ENCODE measurements around the gene ITGA8. TPM values are rescaled to one million over a fixed set of nuclear protein-coding genes. Genes with fewer than 3 reads are reported as not detected.
A peak's percentile ranks its signal among the peaks of the same experiment; 100 is the strongest.

Gene ITGA8
- total RNA-seq (2021; ENCODE audit: unreplicated experiment) = 0.02 TPM
- polyA plus RNA-seq (2012) = not detected in 2 replicates
- Bru-seq, nascent RNA = percentile 2 among the genes with signal in this experiment
- BruChase-seq, experiment 1, labeled RNA remaining after a 6-hour chase = percentile 7 among the genes with signal in this experiment
- BruChase-seq, experiment 2, labeled RNA remaining after a 2-hour chase = percentile 4 among the genes with signal in this experiment
- long read RNA-seq = 0 reads

- H3K27me3 ChIP-seq (ENCODE audit: insufficient read depth, low read length) = peaks cover 32% of the 10 kb centered on the region
- DNase-seq (ENCODE audit: low read depth, low spot score) = no peak
- no peaks in the 10 kb centered on the region for H3K9me2 ChIP-seq (ENCODE audit: insufficient read depth)
- POLR2A ChIA-PET = no interaction called here
- CTCF ChIA-PET = interaction anchor here (1.0 kb wide), 1 partner anchor 281 kb away, joined by 3 read pairs; no protein-coding TSS in a partner anchor
- no peak within 1 kb of the TSS for H3K27ac ChIP-seq (ENCODE audit: low read depth, low read length)
- H3K36me3 ChIP-seq (ENCODE audit: control insufficient read depth in 1 of 2, insufficient read depth in 2 of 2, low read length in 2 of 2) = no peaks in the 10 kb centered on the region
- TF ChIP-seq CBX3 (IDR thresholded peaks at IDR 0.05; ENCODE audit: low read depth) = no peak
- no peak for TF ChIP-seq POLR2AphosphoS5 (IDR thresholded peaks at IDR 0.05; ENCODE audit: low read depth, low read length)
- TF ChIP-seq EZH2 (IDR thresholded peaks at IDR 0.05) = no peak
- no peak for TF ChIP-seq REST (IDR thresholded peaks at IDR 0.05; ENCODE audit: low read depth)
- TF ChIP-seq, protein P1, sequence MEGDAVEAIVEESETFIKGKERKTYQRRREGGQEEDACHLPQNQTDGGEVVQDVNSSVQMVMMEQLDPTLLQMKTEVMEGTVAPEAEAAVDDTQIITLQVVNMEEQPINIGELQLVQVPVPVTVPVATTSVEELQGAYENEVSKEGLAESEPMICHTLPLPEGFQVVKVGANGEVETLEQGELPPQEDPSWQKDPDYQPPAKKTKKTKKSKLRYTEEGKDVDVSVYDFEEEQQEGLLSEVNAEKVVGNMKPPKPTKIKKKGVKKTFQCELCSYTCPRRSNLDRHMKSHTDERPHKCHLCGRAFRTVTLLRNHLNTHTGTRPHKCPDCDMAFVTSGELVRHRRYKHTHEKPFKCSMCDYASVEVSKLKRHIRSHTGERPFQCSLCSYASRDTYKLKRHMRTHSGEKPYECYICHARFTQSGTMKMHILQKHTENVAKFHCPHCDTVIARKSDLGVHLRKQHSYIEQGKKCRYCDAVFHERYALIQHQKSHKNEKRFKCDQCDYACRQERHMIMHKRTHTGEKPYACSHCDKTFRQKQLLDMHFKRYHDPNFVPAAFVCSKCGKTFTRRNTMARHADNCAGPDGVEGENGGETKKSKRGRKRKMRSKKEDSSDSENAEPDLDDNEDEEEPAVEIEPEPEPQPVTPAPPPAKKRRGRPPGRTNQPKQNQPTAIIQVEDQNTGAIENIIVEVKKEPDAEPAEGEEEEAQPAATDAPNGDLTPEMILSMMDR (IDR thresholded peaks at IDR 0.05 in 2 of 3, conservative IDR thresholded peaks at IDR 0.05 in 1 of 3; ENCODE audit: borderline replicate concordance in 1 of 3, insufficient read depth in 1 of 3, low read depth in 2 of 3, low read length in 2 of 3) = 0 out of 6 replicates have a peak, but pooled peaks of 2 of the 3 experiments have one; percentile 12 to 13
- no peak for TF ChIP-seq CEBPB (IDR thresholded peaks at IDR 0.05; ENCODE audit: low read depth)
- TF ChIP-seq, protein P2, sequence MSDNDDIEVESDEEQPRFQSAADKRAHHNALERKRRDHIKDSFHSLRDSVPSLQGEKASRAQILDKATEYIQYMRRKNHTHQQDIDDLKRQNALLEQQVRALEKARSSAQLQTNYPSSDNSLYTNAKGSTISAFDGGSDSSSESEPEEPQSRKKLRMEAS (IDR thresholded peaks at IDR 0.05) = no peak
- no peak for TF ChIP-seq TCF7L2 (IDR thresholded peaks at IDR 0.05; ENCODE audit: borderline replicate concordance, extremely low read depth, insufficient read depth, insufficient read length)
- H2AFZ ChIP-seq (ENCODE audit: low read depth, low read length, poor library complexity, severe bottlenecking) = no peak within 1 kb of the TSS
- no peaks in the 10 kb centered on the region for H3K79me2 ChIP-seq (ENCODE audit: insufficient read depth, low read length)
- intact Hi-C loops (cut with micrococcal nuclease) = no loop called here
- BruUV-seq (replicated peaks) = no TSS peak
- no peak within 1 kb of the TSS for H3K9ac ChIP-seq (ENCODE audit: low read length)
- H3K4me1 ChIP-seq (ENCODE audit: control insufficient read depth in 1 of 2, insufficient read depth in 2 of 2, low read length in 2 of 2) = no peaks in the 10 kb centered on the region
- peak; percentile 46; the same call in 1 of the 2 replicates for ATAC-seq
- no peaks in the 10 kb centered on the region for H4K20me1 ChIP-seq (ENCODE audit: insufficient read depth)
- no peak within 1 kb of the TSS for H3K4me3 ChIP-seq (replicated peaks in 1 of 2; ENCODE audit: low read depth in 1 of 2, low read length in 2 of 2)
- no peaks in the 10 kb centered on the region for H3K9me3 ChIP-seq (ENCODE audit: control insufficient read depth in 1 of 2, insufficient read depth in 1 of 2, low read depth in 1 of 2, low read length in 2 of 2)
- H3K4me2 ChIP-seq (ENCODE audit: low read length) = no peak within 1 kb of the TSS
- RAD21 ChIA-PET (ENCODE audit: low non-redundant PET in 1 of 2, low total read pairs in 2 of 2, uncharacterized antibody in 2 of 2, unreplicated experiment in 2 of 2) = interaction anchor here in 1 of 2 experiments (0.7 kb wide), 1 partner anchor 67 kb away, joined by 5 read pairs; no protein-coding TSS in a partner anchor
These were observed at the start of gene ITGA8 for GRCh38 chr10:15719899-15720634. TSS of gene ITGA8 (minus strand) at chr10:15719922. CDS start at chr10:15719771, 151 bp downstream.
